H1 (cell line): Measurements from ENCODE around the gene QRSL1. TPM values are rescaled to one million over a fixed set of nuclear protein-coding genes. Genes with fewer than 3 reads are reported as not detected.

Experiments
- BCL11A ChIP-seq, 2 experiments: IDR thresholded peaks; one replicate each; pipeline ENCODE4 v1.6.1; 2011; ENCODE audit warnings: low read depth in 2 of 2, low read length in 2 of 2, mild to moderate bottlenecking in 2 of 2
- CREB1 ChIP-seq: IDR thresholded peaks from 2 replicates; pipeline ENCODE4 v1.6.1; 2012; ENCODE audit warnings: inconsistent platforms
- HDAC2 ChIP-seq, 2 experiments: fragments of 300-600 bp in 1 of 2; sonication (generic) in 1 of 2; IDR thresholded peaks; 2 replicates each; pipeline ENCODE4 v1.6.1; 2011 to 2012; ENCODE audit warnings: low read depth in 2 of 2, low read length in 2 of 2, mild to moderate bottlenecking in 2 of 2, moderate library complexity in 2 of 2, borderline replicate concordance in 1 of 2, inconsistent platforms in 1 of 2
- HDAC6 ChIP-seq: IDR thresholded peaks from one replicate; pipeline ENCODE4 v1.7.1; 2012; ENCODE audit warnings: low read depth, mild to moderate bottlenecking, inconsistent platforms, low read length, moderate library complexity
- KDM1A ChIP-seq: fragments of 200-600, 300-600 bp; sonication (generic); IDR thresholded peaks from 2 replicates; pipeline ENCODE4 v1.7.1; 2016; ENCODE audit warnings: mild to moderate bottlenecking, low read length, borderline replicate concordance
- KDM5A ChIP-seq: fragments of 200-600 bp; IDR thresholded peaks from 2 replicates; pipeline ENCODE4 v1.7.1; 2012; ENCODE audit warnings: mild to moderate bottlenecking, low read length, inconsistent platforms, mixed read lengths
- MAX ChIP-seq: IDR thresholded peaks from 2 replicates; pipeline ENCODE4 v1.6.1; 2012; ENCODE audit warnings: inconsistent platforms
- POLR2A ChIP-seq, 2 experiments: IDR thresholded peaks; 1 replicate in 1 of 2; 2 replicates in 1 of 2; pipeline ENCODE4 v1.6.1; 2011; ENCODE audit warnings: low read depth in 2 of 2, low read length in 2 of 2, mild to moderate bottlenecking in 2 of 2; ENCODE audit errors: control extremely low read depth in 1 of 2
- RBBP5 ChIP-seq: IDR thresholded peaks from 2 replicates; pipeline ENCODE4 v1.7.1; 2012; ENCODE audit warnings: low read depth, mild to moderate bottlenecking, inconsistent platforms, low read length, moderate library complexity, borderline replicate concordance
- RNF2 ChIP-seq: fragments of 200-900, 300-1000 bp; sonication (generic); IDR thresholded peaks from 2 replicates; pipeline ENCODE4 v1.7.1; 2016; ENCODE audit warnings: borderline replicate concordance, low read depth, mild to moderate bottlenecking, antibody characterized with exemption, low read length; ENCODE audit not compliant: poor library complexity, severe bottlenecking; ENCODE audit errors: missing control alignments
- SP2 ChIP-seq: IDR thresholded peaks from 2 replicates; pipeline ENCODE4 v1.6.1; 2012; ENCODE audit warnings: mild to moderate bottlenecking, low read length, inconsistent platforms
- SRF ChIP-seq: IDR thresholded peaks from 2 replicates; pipeline ENCODE4 v1.6.1; 2011; ENCODE audit warnings: mild to moderate bottlenecking, low read depth, low read length, moderate library complexity
- SUZ12 ChIP-seq: fragments of 200-600 bp; sonication (generic); IDR thresholded peaks from 2 replicates; pipeline ENCODE4 v1.6.1; 2012; ENCODE audit warnings: mild to moderate bottlenecking, inconsistent platforms, low read length, moderate library complexity, mixed read lengths
- TAF1 ChIP-seq: IDR thresholded peaks from 2 replicates; pipeline ENCODE4 v1.6.1; 2011; ENCODE audit warnings: mild to moderate bottlenecking, low read depth, low read length
- TBP ChIP-seq: IDR thresholded peaks from 2 replicates; pipeline ENCODE4 v1.6.1; 2011; ENCODE audit warnings: low read depth, low read length, improper control_type of control experiment
- TCF12 ChIP-seq: IDR thresholded peaks from 2 replicates; pipeline ENCODE4 v1.6.1; 2011; ENCODE audit warnings: low read depth, mild to moderate bottlenecking, low read length
- USF2 ChIP-seq: IDR thresholded peaks from 2 replicates; pipeline ENCODE4 v1.6.1; 2011; ENCODE audit warnings: low read length, improper control_type of control experiment
- ZNF274 ChIP-seq: IDR thresholded peaks from 2 replicates; pipeline ENCODE4 v1.7.0; 2012; ENCODE audit warnings: low read length, borderline replicate concordance; ENCODE audit errors: extremely low read depth
- polyA plus RNA-seq, 7 experiments: library from polyadenylated mRNA; depleted of rRNA in 3 of 7; stranded (reverse) in 5 of 7; unstranded in 2 of 7; fragments of >200 nt in 5 of 7; fragments of 200-250 nt in 2 of 7; gene quantifications; 1 replicate in 5 of 7; 2 replicates in 1 of 7; 4 replicates in 1 of 7; pipeline versions ENCODE4 v1.2.1 to v1.2.3, GENCODE V29; 2011 to 2013; ENCODE audit warnings: missing spikeins in 2 of 7, mixed read lengths in 2 of 7
- total RNA-seq: library from RNA; stranded (reverse); fragmentation: NEBNext Ultra II Directional; extraction: Animal tissue kit (Norgen Biotek cat#: 25700); gene quantifications from 2 replicates; pipeline ENCODE4 v1.2.1, GENCODE V29; 2021

The QRSL1 gene
- total and polyA plus RNA-seq, 2 of the 8 experiments (the other 6 are each of a cell fraction or from before 2014, with no cell fraction given), result 7.8 to 22.2 TPM

- no peak for TF ChIP-seq HDAC2 (IDR thresholded peaks at IDR 0.05; ENCODE audit: borderline replicate concordance in 1 of 2, low read depth in 2 of 2, low read length in 2 of 2)
- TF ChIP-seq SUZ12, result no peak
- TF ChIP-seq ZNF274, result no peak
- no peak for TF ChIP-seq TAF1
- no peak for TF ChIP-seq KDM5A
- no peak for TF ChIP-seq MAX
- TF ChIP-seq POLR2A (IDR thresholded peaks at IDR 0.05; ENCODE audit: control extremely low read depth in 1 of 2, low read depth in 2 of 2, low read length in 2 of 2), result no peak
- TF ChIP-seq RBBP5, result no peak
- no peak for TF ChIP-seq SP2
- no peak for TF ChIP-seq BCL11A (IDR thresholded peaks at IDR 0.05; ENCODE audit: low read depth in 2 of 2, low read length in 2 of 2)
- TF ChIP-seq KDM1A, result no peak
- TF ChIP-seq HDAC6, result no peak
- TF ChIP-seq USF2, result no peak
- no peak for TF ChIP-seq TCF12
- no peak for TF ChIP-seq TBP
- no peak for TF ChIP-seq CREB1
- no peak for TF ChIP-seq RNF2
- TF ChIP-seq SRF, result no peak
Measured at GRCh38 chr6:106613590-106613989, 15.8 kb upstream of the QRSL1 start (continued).
